ENCODE measurements around the gene SEL1L2. TPM values are rescaled to one million over a fixed set of nuclear protein-coding genes. Genes with fewer than 3 reads are reported as not detected.

SEL1L2 gene
- polyA plus RNA-seq, 2 of the 4 experiments (the other 2 are of a cell fraction) = not detected

GRCh38 chr20:13816757-13817156 lies 173.7 kb downstream of the SEL1L2 start:
- H3K27ac ChIP-seq = no peak overlapping the region
- 49% methylated on average over 3 of the region's 3 CpGs for WGBS (ENCODE audit: missing lambda C conversion rate)
- ATAC-seq (no peak), DNase-seq (ENCODE audit: low read depth in 1 of 2, low spot score in 1 of 2) (no peak), FAIRE-seq (no peak)
- H3K4me2 ChIP-seq = no peak overlapping the region
- TF ChIP-seq RFX5 (IDR thresholded peaks at IDR 0.05) = no peak
- TF ChIP-seq RCOR1 (IDR thresholded peaks at IDR 0.05; ENCODE audit: low read depth, low read length) = no peak
- TF ChIP-seq ZC3H11A (IDR thresholded peaks at IDR 0.05) = no peak
- no peak for TF ChIP-seq CHD2 (IDR thresholded peaks at IDR 0.05; ENCODE audit: low read length, partially characterized antibody)
- no peak for TF ChIP-seq ZFP36 (IDR thresholded peaks at IDR 0.05; ENCODE audit: borderline replicate concordance, partially characterized antibody)
- no peak for TF ChIP-seq GATA3 (IDR thresholded peaks at IDR 0.05; ENCODE audit: borderline replicate concordance)
- no peak for TF ChIP-seq ZNF302 (CRISPR knock-in tag; IDR thresholded peaks at IDR 0.05)
- TF ChIP-seq POLR2A (IDR thresholded peaks at IDR 0.05; ENCODE audit: low read length) = no peak
- no peak for TF ChIP-seq TP53 (CRISPR knock-in tag; IDR thresholded peaks at IDR 0.05)
- no peak for TF ChIP-seq USF2 (IDR thresholded peaks at IDR 0.05)
- H3K4me3 ChIP-seq = no peak overlapping the region
- CTCF ChIA-PET = interaction anchor here (0.6 to 1.4 kb wide), 3 partner anchors 15 to 239 kb away, joined by 3 to 4 read pairs (median 4); no protein-coding TSS in a partner anchor
- H3K9me3 ChIP-seq = peaks cover 4% of the 10 kb centered on the region; the same call in 1 of the 3 replicates
- H3K4me1 ChIP-seq = 0 out of 3 replicates have a peak, but pooled peaks cover 3% of the 10 kb centered on the region
- POLR2A ChIA-PET = no interaction called here

DNA sequence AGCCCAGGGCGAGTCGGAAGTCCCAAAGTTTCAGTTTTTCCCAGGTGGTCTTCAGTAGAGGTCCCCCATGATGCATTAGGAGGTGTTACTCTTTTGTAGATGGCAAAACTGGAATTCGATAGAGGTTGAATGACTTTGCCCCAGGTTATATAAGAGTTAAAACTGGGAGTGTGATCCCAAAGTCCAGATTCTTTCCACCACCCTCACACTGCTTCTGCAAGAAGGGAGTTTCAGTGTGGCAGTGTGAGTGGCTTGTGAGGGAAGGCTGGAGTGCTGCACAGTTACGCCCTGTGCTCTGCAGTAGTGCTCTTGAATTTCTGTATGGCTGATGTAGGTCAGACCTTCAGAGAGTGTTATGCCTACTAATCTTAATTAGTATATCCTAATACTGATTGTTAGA lies 175.7 kb downstream of the SEL1L2 start:
- ATAC-seq (no peak), DNase-seq (ENCODE audit: low read depth in 1 of 2, low spot score in 1 of 2) (no peak), FAIRE-seq (no peak)
- no peaks in the 10 kb centered on the region for H3K9me3 ChIP-seq
- POLR2A ChIA-PET = no interaction called here
- CTCF ChIA-PET = no interaction called here
- H3K4me3 ChIP-seq = no peak overlapping the region
- 91% methylated on average over 4 of the region's 4 CpGs for WGBS (ENCODE audit: missing lambda C conversion rate)
- 0 out of 3 replicates have a peak, but pooled peaks cover 3% of the 10 kb centered on the region for H3K4me1 ChIP-seq
- TF ChIP-seq TFCP2L1 (CRISPR knock-in tag; IDR thresholded peaks at IDR 0.05) (no peak), RAD21 (conservative IDR thresholded peaks at IDR 0.05 in 1 of 2, IDR thresholded peaks at IDR 0.05 in 1 of 2) (no peak)
- no peak overlapping the region for H3K4me2 ChIP-seq
- H3K27ac ChIP-seq = no peak overlapping the region

- TF ChIP-seq, protein P1, sequence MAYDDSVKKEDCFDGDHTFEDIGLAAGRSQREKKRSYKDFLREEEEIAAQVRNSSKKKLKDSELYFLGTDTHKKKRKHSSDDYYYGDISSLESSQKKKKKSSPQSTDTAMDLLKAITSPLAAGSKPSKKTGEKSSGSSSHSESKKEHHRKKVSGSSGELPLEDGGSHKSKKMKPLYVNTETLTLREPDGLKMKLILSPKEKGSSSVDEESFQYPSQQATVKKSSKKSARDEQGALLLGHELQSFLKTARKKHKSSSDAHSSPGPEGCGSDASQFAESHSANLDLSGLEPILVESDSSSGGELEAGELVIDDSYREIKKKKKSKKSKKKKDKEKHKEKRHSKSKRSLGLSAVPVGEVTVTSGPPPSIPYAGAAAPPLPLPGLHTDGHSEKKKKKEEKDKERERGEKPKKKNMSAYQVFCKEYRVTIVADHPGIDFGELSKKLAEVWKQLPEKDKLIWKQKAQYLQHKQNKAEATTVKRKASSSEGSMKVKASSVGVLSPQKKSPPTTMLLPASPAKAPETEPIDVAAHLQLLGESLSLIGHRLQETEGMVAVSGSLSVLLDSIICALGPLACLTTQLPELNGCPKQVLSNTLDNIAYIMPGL (CRISPR knock-in tag; IDR thresholded peaks at IDR 0.05; ENCODE audit: borderline replicate concordance) = no peak
- TF ChIP-seq REST (IDR thresholded peaks at IDR 0.05) (no peak), MAFK (IDR thresholded peaks at IDR 0.05; ENCODE audit: partially characterized antibody) (no peak), RARB (CRISPR knock-in tag; IDR thresholded peaks at IDR 0.05) (no peak), ELK1 (IDR thresholded peaks at IDR 0.05; ENCODE audit: low read depth, low read length) (no peak), FOXS1 (CRISPR knock-in tag; IDR thresholded peaks at IDR 0.05) (no peak)
- ChIA-PET CTCF (no interaction called here), POLR2A (no interaction called here)
- Histone ChIP-seq H3K4me1 (0 out of 3 replicates have a peak, but pooled peaks cover 3% of the 10 kb centered on the region), H3K27ac (no peak overlapping the region), H3K4me2 (no peak overlapping the region), H3K9me3 (no peaks in the 10 kb centered on the region), H3K4me3 (no peak overlapping the region)
- 85% methylated on average over 3 of the region's 3 CpGs for WGBS (ENCODE audit: missing lambda C conversion rate)
- no peak for FAIRE-seq
- no peak for DNase-seq (ENCODE audit: low read depth in 1 of 2, low spot score in 1 of 2)
- no peak for ATAC-seq
Observed at GRCh38 chr20:13813910-13814309, 176.5 kb downstream of the SEL1L2 start.
